ENCODE measurements around the gene RIMKLB. TPM values are rescaled to one million over a fixed set of nuclear protein-coding genes. Genes with fewer than 3 reads are reported as not detected.
A peak's percentile ranks its signal among the peaks of the same experiment; 100 is the strongest.

Gene RIMKLB
- total and polyA plus RNA-seq, 7 donors = 4.6 to 19.1 (median 8.1) TPM

- Histone ChIP-seq H3K36me3 (ENCODE audit: insufficient read depth in 1 of 2, low read depth in 1 of 2) (no peaks in the 10 kb centered on the region), H3K27me3 (ENCODE audit: insufficient read depth in 3 of 3, low read length in 2 of 3) (no peaks in the 10 kb centered on the region), H3K27ac (peak overlapping the region; percentile 73), H3K4me3 (no peak overlapping the region), H3K4me1 (peaks cover 20% of the 10 kb centered on the region), H3K9me3 (no peaks in the 10 kb centered on the region)
- intact Hi-C loops (cut with DNase I) = loop anchor here in 1 of 2 donors (10.0 kb wide), 1 partner anchor 1672 kb away; no protein-coding TSS in a partner anchor
- no peak for TF ChIP-seq CTCF (IDR thresholded peaks at IDR 0.05)
- DNase-seq (no peak), ATAC-seq (peak in 3 of 4 donors; percentile 50 to 74 (median 58))
- 3 to 5% (median 4%) methylated on average over 5 of the region's 5 CpGs for WGBS, 3 donors
Observed at GRCh38 chr12:8692573-8692972, 5.2 kb upstream of the RIMKLB start.

- H3K4me1 ChIP-seq = peaks cover 28% of the 10 kb centered on the region
- no peak for TF ChIP-seq CTCF (IDR thresholded peaks at IDR 0.05)
- H3K27ac ChIP-seq = peak overlapping the region; percentile 96
- H3K27me3 ChIP-seq (ENCODE audit: insufficient read depth in 3 of 3, low read length in 2 of 3) = no peaks in the 10 kb centered on the region
- WGBS, 3 donors = 79 to 92% (median 82%) methylated on average over 9 to 10 of the region's 10 CpGs
- H3K36me3 ChIP-seq (ENCODE audit: insufficient read depth in 1 of 2, low read depth in 1 of 2) = peaks cover 0 to 5% of the 10 kb centered on the region in 2 donors
- H3K4me3 ChIP-seq = no peak overlapping the region
- no peak for ATAC-seq
- H3K9me3 ChIP-seq = no peaks in the 10 kb centered on the region
- DNase-seq = no peak
- intact Hi-C loops (cut with DNase I) = loop anchor here in 1 of 2 donors (10.0 kb wide), 1 partner anchor 1670 kb away; no protein-coding TSS in a partner anchor
Observed at GRCh38 chr12:8695116-8695515, 2.7 kb upstream of the RIMKLB start.

- TF ChIP-seq CTCF (IDR thresholded peaks at IDR 0.05) = no peak
- Histone ChIP-seq H3K4me3 (peak overlapping the region; percentile 99), H3K27me3 (ENCODE audit: insufficient read depth in 3 of 3, low read length in 2 of 3) (no peaks in the 10 kb centered on the region), H3K4me1 (peaks cover 28% of the 10 kb centered on the region), H3K36me3 (ENCODE audit: insufficient read depth in 1 of 2, low read depth in 1 of 2) (peaks cover 0 to 14% of the 10 kb centered on the region in 2 donors), H3K9me3 (no peaks in the 10 kb centered on the region), H3K27ac (peak overlapping the region; percentile 96)
- 17 to 30% (median 21%) methylated on average over 6 of the region's 6 CpGs for WGBS, 3 donors
- DNase-seq (no peak), ATAC-seq (peak in 3 of 4 donors; percentile 48 to 61 (median 48))
- intact Hi-C loops (cut with DNase I) = loop anchor here in 1 of 2 donors (10.0 kb wide), 1 partner anchor 1668 kb away; no protein-coding TSS in a partner anchor
Observed at GRCh38 chr12:8696442-8697090, 1.2 kb upstream of the RIMKLB start.

- WGBS, 3 donors = 1% methylated on average over 21 of the region's 21 CpGs
- no peaks in the 10 kb centered on the region for H3K9me3 ChIP-seq
- intact Hi-C loops (cut with DNase I) = loop anchor here in 1 of 2 donors (10.0 kb wide), 1 partner anchor 1668 kb away; no protein-coding TSS in a partner anchor
Observed at GRCh38 chr12:8697120-8697475, 693 bp upstream of the RIMKLB start.

More at GRCh38 chr12:8697120-8697475, 693 bp upstream of the RIMKLB start:
- Histone ChIP-seq H3K27me3 (ENCODE audit: insufficient read depth in 3 of 3, low read length in 2 of 3) (no peaks in the 10 kb centered on the region), H3K4me1 (peaks cover 27% of the 10 kb centered on the region), H3K27ac (peak overlapping the region; percentile 96), H3K36me3 (ENCODE audit: insufficient read depth in 1 of 2, low read depth in 1 of 2) (peaks cover 0 to 14% of the 10 kb centered on the region in 2 donors), H3K4me3 (peak overlapping the region; percentile 99)
- TF ChIP-seq CTCF (IDR thresholded peaks at IDR 0.05) = no peak
- peak in 1 of 2 donors; percentile 59 for DNase-seq
- ATAC-seq = peak in 3 of 4 donors; percentile 9 to 46 (median 20)

Measured in psoas muscle (tissue), 8 donors.